Measurements from ENCODE around the gene BAZ2B. TPM values are rescaled to one million over a fixed set of nuclear protein-coding genes. Genes with fewer than 3 reads are reported as not detected.
A peak's percentile ranks its signal among the peaks of the same experiment; 100 is the strongest.

The BAZ2B gene
- total and polyA plus RNA-seq, 2 of the 13 experiments (the other 11 are each of a cell fraction or from before 2014, with no cell fraction given) = 14.0 to 15.1 TPM

DNA sequence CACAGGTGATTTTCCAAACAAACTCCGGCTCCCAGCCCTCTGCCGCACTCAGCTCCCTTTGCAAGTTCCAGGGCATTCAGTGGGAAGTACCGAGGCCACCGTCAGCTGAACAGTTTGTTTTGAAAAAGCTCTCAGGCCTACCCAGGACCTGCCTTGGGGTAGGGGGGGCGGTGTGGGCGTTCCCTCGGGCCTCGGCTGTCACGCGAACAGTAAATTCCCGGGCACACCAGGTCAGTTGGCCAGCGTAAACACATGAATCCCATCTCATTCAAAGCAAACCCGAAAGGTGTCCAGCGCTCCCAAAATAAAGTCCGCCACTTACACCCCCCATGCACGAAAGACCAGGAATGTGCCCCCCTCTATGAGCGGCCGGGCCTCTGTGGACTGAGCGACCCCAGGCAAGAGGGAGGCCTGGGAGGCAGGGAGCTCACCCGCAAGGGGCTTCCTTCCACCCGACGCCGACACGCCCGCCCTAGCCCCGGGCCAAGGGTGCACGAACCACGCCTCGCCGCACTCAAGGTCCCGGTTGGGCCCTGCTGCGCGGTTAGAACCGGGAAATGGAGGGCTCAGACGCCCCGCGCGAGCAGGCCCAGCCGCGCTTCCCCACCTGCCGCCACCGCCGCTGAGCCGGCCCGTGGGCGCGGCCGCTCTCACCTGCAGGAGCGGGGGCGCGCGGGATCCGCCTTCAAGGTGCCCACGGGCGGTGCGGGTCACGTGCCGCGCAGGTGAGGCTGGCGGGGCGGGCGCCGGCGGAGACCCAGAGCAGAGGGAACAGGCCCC, 330.2 kb downstream of the BAZ2B start, which contains the start of gene WDSUB1 (continued):
- TF ChIP-seq ZNF350 (CRISPR knock-in tag; IDR thresholded peaks at IDR 0.05; ENCODE audit: borderline replicate concordance, low read depth) (no peak), ELF3 (CRISPR knock-in tag; IDR thresholded peaks at IDR 0.05) (peak; percentile 70; the same call in 1 of the 2 replicates), SPEN (CRISPR knock-in tag; IDR thresholded peaks at IDR 0.05; ENCODE audit: low read depth) (peak; percentile 49; the same call in 1 of the 2 replicates), ERF (CRISPR knock-in tag; IDR thresholded peaks at IDR 0.05) (peak; percentile 89), SOX5 (CRISPR knock-in tag; IDR thresholded peaks at IDR 0.05; ENCODE audit: borderline replicate concordance) (peak; percentile 43), ZNF746 (CRISPR knock-in tag; IDR thresholded peaks at IDR 0.05) (peak; percentile 65; the same call in 1 of the 2 replicates), ZIK1 (CRISPR knock-in tag; IDR thresholded peaks at IDR 0.05; ENCODE audit: borderline replicate concordance, low read depth) (peak; percentile 90; the same call in 1 of the 2 replicates), ZBTB7A (CRISPR knock-in tag; IDR thresholded peaks at IDR 0.05) (peak; percentile 85), ZNF543 (CRISPR knock-in tag; IDR thresholded peaks at IDR 0.05) (0 out of 2 replicates have a peak, but pooled peaks have one; percentile 18), NFKBIZ (CRISPR knock-in tag; IDR thresholded peaks at IDR 0.05) (0 out of 2 replicates have a peak, but pooled peaks have one; percentile 48), ZNF253 (CRISPR knock-in tag; IDR thresholded peaks at IDR 0.05; ENCODE audit: borderline replicate concordance) (peak; percentile 98), SRY (CRISPR knock-in tag; IDR thresholded peaks at IDR 0.05) (peak; percentile 88; the same call in 1 of the 2 replicates), NONO (IDR thresholded peaks at IDR 0.05) (no peak), NONO (CRISPR knock-in tag; conservative IDR thresholded peaks at IDR 0.05) (peak; percentile 81), NFE2 (CRISPR knock-in tag; IDR thresholded peaks at IDR 0.05) (no peak), ZNF24 (IDR thresholded peaks at IDR 0.05) (no peak), NFE2L2 (IDR thresholded peaks at IDR 0.05; ENCODE audit: low read length) (no peak)
- TF ChIP-seq, protein P1, sequence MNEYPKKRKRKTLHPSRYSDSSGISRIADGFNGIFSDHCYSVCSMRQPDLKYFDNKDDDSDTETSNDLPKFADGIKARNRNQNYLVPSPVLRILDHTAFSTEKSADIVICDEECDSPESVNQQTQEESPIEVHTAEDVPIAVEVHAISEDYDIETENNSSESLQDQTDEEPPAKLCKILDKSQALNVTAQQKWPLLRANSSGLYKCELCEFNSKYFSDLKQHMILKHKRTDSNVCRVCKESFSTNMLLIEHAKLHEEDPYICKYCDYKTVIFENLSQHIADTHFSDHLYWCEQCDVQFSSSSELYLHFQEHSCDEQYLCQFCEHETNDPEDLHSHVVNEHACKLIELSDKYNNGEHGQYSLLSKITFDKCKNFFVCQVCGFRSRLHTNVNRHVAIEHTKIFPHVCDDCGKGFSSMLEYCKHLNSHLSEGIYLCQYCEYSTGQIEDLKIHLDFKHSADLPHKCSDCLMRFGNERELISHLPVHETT (CRISPR knock-in tag; conservative IDR thresholded peaks at IDR 0.05) = peak; percentile 23; the same call in 1 of the 2 replicates
- TF ChIP-seq, protein P2, sequence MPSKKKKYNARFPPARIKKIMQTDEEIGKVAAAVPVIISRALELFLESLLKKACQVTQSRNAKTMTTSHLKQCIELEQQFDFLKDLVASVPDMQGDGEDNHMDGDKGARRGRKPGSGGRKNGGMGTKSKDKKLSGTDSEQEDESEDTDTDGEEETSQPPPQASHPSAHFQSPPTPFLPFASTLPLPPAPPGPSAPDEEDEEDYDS (CRISPR knock-in tag; IDR thresholded peaks at IDR 0.05) = no peak
- TF ChIP-seq, protein P3, sequence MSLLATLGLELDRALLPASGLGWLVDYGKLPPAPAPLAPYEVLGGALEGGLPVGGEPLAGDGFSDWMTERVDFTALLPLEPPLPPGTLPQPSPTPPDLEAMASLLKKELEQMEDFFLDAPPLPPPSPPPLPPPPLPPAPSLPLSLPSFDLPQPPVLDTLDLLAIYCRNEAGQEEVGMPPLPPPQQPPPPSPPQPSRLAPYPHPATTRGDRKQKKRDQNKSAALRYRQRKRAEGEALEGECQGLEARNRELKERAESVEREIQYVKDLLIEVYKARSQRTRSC (CRISPR knock-in tag; IDR thresholded peaks at IDR 0.05; ENCODE audit: low read depth) = peak; percentile 80; the same call in 1 of the 2 replicates
- TF ChIP-seq, protein P4, sequence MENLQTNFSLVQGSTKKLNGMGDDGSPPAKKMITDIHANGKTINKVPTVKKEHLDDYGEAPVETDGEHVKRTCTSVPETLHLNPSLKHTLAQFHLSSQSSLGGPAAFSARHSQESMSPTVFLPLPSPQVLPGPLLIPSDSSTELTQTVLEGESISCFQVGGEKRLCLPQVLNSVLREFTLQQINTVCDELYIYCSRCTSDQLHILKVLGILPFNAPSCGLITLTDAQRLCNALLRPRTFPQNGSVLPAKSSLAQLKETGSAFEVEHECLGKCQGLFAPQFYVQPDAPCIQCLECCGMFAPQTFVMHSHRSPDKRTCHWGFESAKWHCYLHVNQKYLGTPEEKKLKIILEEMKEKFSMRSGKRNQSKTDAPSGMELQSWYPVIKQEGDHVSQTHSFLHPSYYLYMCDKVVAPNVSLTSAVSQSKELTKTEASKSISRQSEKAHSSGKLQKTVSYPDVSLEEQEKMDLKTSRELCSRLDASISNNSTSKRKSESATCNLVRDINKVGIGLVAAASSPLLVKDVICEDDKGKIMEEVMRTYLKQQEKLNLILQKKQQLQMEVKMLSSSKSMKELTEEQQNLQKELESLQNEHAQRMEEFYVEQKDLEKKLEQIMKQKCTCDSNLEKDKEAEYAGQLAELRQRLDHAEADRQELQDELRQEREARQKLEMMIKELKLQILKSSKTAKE (CRISPR knock-in tag; IDR thresholded peaks at IDR 0.05; ENCODE audit: borderline replicate concordance) = peak; percentile 20; the same call in 1 of the 2 replicates
- TF ChIP-seq, protein P5, sequence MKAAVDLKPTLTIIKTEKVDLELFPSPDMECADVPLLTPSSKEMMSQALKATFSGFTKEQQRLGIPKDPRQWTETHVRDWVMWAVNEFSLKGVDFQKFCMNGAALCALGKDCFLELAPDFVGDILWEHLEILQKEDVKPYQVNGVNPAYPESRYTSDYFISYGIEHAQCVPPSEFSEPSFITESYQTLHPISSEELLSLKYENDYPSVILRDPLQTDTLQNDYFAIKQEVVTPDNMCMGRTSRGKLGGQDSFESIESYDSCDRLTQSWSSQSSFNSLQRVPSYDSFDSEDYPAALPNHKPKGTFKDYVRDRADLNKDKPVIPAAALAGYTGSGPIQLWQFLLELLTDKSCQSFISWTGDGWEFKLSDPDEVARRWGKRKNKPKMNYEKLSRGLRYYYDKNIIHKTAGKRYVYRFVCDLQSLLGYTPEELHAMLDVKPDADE (CRISPR knock-in tag; IDR thresholded peaks at IDR 0.05) = peak; percentile 95; the same call in 1 of the 2 replicates
- TF ChIP-seq, protein P6, sequence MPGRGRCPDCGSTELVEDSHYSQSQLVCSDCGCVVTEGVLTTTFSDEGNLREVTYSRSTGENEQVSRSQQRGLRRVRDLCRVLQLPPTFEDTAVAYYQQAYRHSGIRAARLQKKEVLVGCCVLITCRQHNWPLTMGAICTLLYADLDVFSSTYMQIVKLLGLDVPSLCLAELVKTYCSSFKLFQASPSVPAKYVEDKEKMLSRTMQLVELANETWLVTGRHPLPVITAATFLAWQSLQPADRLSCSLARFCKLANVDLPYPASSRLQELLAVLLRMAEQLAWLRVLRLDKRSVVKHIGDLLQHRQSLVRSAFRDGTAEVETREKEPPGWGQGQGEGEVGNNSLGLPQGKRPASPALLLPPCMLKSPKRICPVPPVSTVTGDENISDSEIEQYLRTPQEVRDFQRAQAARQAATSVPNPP (CRISPR knock-in tag; IDR thresholded peaks at IDR 0.05) = peak; percentile 96
